Skeletal muscle tissue (tissue), 4 donors: ENCODE measurements around the gene TUBB2B. TPM values are rescaled to one million over a fixed set of nuclear protein-coding genes. Genes with fewer than 3 reads are reported as not detected.
"Not testable (repeated sequence)": the region's sequence is repeated elsewhere in the genome, so short reads cannot be mapped to it uniquely, and the experiment has no call there.

ENCODE experiments used
- H3K27ac ChIP-seq: one replicate; pipeline ENCODE4 v1.7.0; 2013; ENCODE audit warnings: mild to moderate bottlenecking, low read depth, low read length, inconsistent platforms
- H3K27me3 ChIP-seq, 3 donors: one replicate each; pipeline ENCODE4 v1.7.0; 2013; ENCODE audit warnings: low read length in 3 of 3; ENCODE audit not compliant: control insufficient read depth in 3 of 3, insufficient read depth in 3 of 3
- H3K36me3 ChIP-seq, 3 donors: one replicate each; pipeline ENCODE4 v1.7.0; 2013; ENCODE audit warnings: low read length in 3 of 3; ENCODE audit not compliant: control insufficient read depth in 3 of 3, insufficient read depth in 3 of 3
- H3K4me1 ChIP-seq, 3 donors: one replicate each; pipeline ENCODE4 v1.7.0; 2013; ENCODE audit warnings: low read length in 3 of 3, mild to moderate bottlenecking in 3 of 3; ENCODE audit not compliant: control insufficient read depth in 3 of 3, insufficient read depth in 3 of 3
- H3K4me3 ChIP-seq, 3 donors: one replicate each; pipeline ENCODE4 v1.7.0; 2013; ENCODE audit warnings: low read length in 3 of 3
- H3K9ac ChIP-seq, 3 donors: one replicate each; pipeline ENCODE4 v1.7.0; 2013; ENCODE audit warnings: low read length in 3 of 3, mild to moderate bottlenecking in 3 of 3, moderate library complexity in 2 of 3, low read depth in 1 of 3
- H3K9me3 ChIP-seq, 3 donors: one replicate each; pipeline ENCODE4 v1.7.0; 2013; ENCODE audit warnings: low read length in 3 of 3; ENCODE audit not compliant: control insufficient read depth in 3 of 3
- total RNA-seq: library from RNA; depleted of rRNA; stranded (reverse); fragments of >200 nt; gene quantifications from one replicate; pipeline ENCODE4 v1.2.3, GENCODE V29; 2014
- donor health status: Osteomylitis.

TUBB2B gene
- total RNA-seq, 1 donor from 2014 or later: 104 TPM

GRCh38 chr6:3194535-3195419 lies 32.7 kb downstream of the TUBB2B start:
- Histone ChIP-seq H3K27ac (no peak overlapping the region), H3K9me3 (peaks cover 0 to 5% (median 2%) of the 10 kb centered on the region in 3 donors), H3K9ac (no peak overlapping the region), H3K27me3 (no peaks in the 10 kb centered on the region), H3K4me3 (no peak overlapping the region), H3K36me3 (no peaks in the 10 kb centered on the region), H3K4me1 (no peaks in the 10 kb centered on the region)

GRCh38 chr6:3193102-3193849 lies 34.2 kb downstream of the TUBB2B start:
- Histone ChIP-seq H3K9ac (no peak overlapping the region), H3K36me3 (no peaks in the 10 kb centered on the region), H3K4me1 (no peaks in the 10 kb centered on the region), H3K27ac (no peak overlapping the region), H3K4me3 (no peak overlapping the region), H3K27me3 (no peaks in the 10 kb centered on the region), H3K9me3 (peaks cover 0 to 2% (median 0%) of the 10 kb centered on the region in 3 donors)

DNA sequence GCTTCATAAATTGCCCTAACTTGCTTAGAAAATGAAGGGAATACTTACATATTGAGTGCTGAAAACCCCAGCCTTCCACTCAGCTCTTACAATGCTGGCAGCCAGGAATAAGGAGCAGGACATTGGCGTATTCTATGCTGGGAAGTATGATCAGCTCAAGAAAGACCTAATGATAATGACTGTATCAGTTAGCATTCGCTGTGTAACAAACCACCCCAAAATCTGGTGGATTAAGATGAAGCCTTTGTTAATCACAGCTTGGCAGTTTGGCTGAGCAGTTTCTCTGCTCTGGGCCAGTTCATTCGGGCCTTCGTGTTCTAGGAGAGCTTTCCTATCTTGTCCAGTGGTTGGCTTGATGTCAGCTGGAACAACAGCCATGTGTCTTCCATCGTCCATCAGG lies 36.7 kb downstream of the TUBB2B start:
- H3K9me3 ChIP-seq: peaks cover 0 to 2% (median 0%) of the 10 kb centered on the region in 3 donors
- no peaks in the 10 kb centered on the region for H3K27me3 ChIP-seq
- H3K4me1 ChIP-seq: no peaks in the 10 kb centered on the region

DNA sequence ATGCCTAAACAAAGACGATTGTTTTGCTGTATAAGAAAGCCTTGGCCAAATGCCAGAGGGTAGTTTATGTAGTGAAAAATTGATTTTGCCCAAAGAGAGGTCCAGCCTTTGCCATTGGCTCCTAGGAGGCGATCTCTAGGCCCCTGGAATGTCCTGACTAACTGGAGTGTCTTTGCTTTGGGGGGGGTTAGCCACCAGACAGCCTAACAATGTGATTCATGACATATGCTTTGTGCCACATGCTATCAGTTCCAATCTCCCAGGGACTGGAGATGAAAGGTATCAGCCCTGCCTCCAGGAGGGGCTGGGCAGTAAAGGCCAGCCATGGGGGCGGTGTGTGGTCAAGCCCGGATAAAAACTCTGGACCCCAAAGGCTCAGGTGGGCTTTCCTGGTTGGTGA lies 37.4 kb downstream of the TUBB2B start:
- Histone ChIP-seq H3K36me3 (no peaks in the 10 kb centered on the region), H3K4me3 (no peak overlapping the region), H3K4me1 (no peaks in the 10 kb centered on the region), H3K9me3 (peaks cover 0 to 2% (median 0%) of the 10 kb centered on the region in 3 donors), H3K9ac (no peak overlapping the region), H3K27ac (no peak overlapping the region), H3K27me3 (no peaks in the 10 kb centered on the region)

More for the DNA sequence above, 36.7 kb downstream of the TUBB2B start:
- H3K9ac ChIP-seq: no peak overlapping the region
- H3K36me3 ChIP-seq: no peaks in the 10 kb centered on the region
- no peak overlapping the region for H3K4me3 ChIP-seq
- no peak overlapping the region for H3K27ac ChIP-seq

GRCh38 chr6:3189192-3189591 lies 38.3 kb downstream of the TUBB2B start:
- not testable (repeated sequence) for H3K9ac ChIP-seq, H3K9me3 ChIP-seq, H3K36me3 ChIP-seq, H3K27ac ChIP-seq, H3K4me3 ChIP-seq, H3K4me1 ChIP-seq, H3K27me3 ChIP-seq

DNA sequence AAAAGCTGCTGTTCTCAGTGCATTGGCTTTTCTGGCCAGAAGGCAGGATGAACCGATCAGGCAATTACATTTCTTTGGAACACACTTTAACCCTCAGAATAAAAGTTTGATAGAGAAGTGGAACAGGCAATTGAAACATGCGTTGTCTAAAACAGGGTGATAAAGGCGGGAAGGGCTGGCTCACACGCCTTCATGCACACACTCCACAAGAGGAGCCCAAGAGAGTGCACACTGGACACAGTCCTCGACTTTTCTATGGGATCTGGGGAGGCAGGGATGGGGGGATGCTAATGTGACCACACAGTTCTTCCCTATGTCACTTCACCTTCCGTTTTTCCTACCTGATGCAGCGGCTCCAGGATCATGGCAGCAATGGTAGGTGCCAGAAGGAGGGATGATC lies 39.2 kb downstream of the TUBB2B start:
- no peak overlapping the region for H3K4me3 ChIP-seq
- no peak overlapping the region for H3K27ac ChIP-seq
- H3K9me3 ChIP-seq: peaks cover 0 to 2% (median 0%) of the 10 kb centered on the region in 3 donors
- H3K36me3 ChIP-seq: no peaks in the 10 kb centered on the region
- H3K27me3 ChIP-seq: no peaks in the 10 kb centered on the region
- no peaks in the 10 kb centered on the region for H3K4me1 ChIP-seq
- H3K9ac ChIP-seq: no peak overlapping the region

GRCh38 chr6:3186974-3187382 lies 40.5 kb downstream of the TUBB2B start:
- Histone ChIP-seq H3K9ac (no peak overlapping the region), H3K36me3 (no peaks in the 10 kb centered on the region), H3K27me3 (no peaks in the 10 kb centered on the region), H3K4me3 (no peak overlapping the region), H3K27ac (no peak overlapping the region), H3K4me1 (no peaks in the 10 kb centered on the region), H3K9me3 (peaks cover 0 to 2% (median 0%) of the 10 kb centered on the region in 3 donors)

DNA sequence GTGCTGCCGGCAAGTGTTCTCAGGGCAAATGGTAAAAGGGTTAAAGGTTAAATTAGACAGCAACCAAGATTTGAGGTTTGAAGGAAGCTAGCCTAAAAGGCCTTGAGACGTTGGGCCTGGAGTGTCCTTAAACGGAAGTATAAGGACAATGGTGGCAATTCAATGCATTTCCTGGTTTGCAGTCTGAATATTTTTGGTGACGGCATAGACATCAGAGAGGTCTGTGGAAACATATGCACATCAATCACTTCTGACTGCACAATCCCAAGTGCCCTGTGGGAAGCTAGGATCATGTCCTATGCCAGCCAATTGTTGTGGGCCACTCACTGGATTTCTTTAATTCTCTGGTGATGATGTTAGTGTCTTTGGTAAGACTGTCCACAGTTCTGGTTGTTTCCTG lies 44.4 kb downstream of the TUBB2B start:
- no peak overlapping the region for H3K9ac ChIP-seq
- no peaks in the 10 kb centered on the region for H3K27me3 ChIP-seq
- no peak overlapping the region for H3K4me3 ChIP-seq
- H3K4me1 ChIP-seq: no peaks in the 10 kb centered on the region
- no peak overlapping the region for H3K27ac ChIP-seq
- no peaks in the 10 kb centered on the region for H3K9me3 ChIP-seq
- H3K36me3 ChIP-seq: no peaks in the 10 kb centered on the region

- Histone ChIP-seq H3K4me1 (peaks cover 0 to 4% (median 0%) of the 10 kb centered on the region in 3 donors), H3K4me3 (no peak overlapping the region), H3K36me3 (no peaks in the 10 kb centered on the region), H3K9ac (no peak overlapping the region), H3K27ac (no peak overlapping the region), H3K9me3 (no peaks in the 10 kb centered on the region), H3K27me3 (no peaks in the 10 kb centered on the region)
These were observed 46.3 kb downstream of the TUBB2B start for GRCh38 chr6:3181105-3181504.

- not testable (repeated sequence) for H3K27ac ChIP-seq, H3K4me3 ChIP-seq, H3K9ac ChIP-seq, H3K27me3 ChIP-seq, H3K9me3 ChIP-seq, H3K36me3 ChIP-seq, H3K4me1 ChIP-seq
These were observed 47.5 kb downstream of the TUBB2B start for GRCh38 chr6:3179945-3180344.
